Endothelial cell of umbilical vein (primary cell): ENCODE measurements around the gene SLC6A9. TPM values are rescaled to one million over a fixed set of nuclear protein-coding genes. Genes with fewer than 3 reads are reported as not detected.

ENCODE experiments used
- BruUV-seq: library from RNA; stranded (reverse); fragments of 400-500 nt; replicated peaks from 2 replicates; lab custom pipeline; 2021; lab: Mats Ljungman, UMichigan
- CTCF ChIA-PET: fragments of 300-600, 350-600 bp; sonication (Branson Sonifier 250); formaldehyde crosslinking; loops from one replicate; lab custom pipeline; 2021; ENCODE audit warnings: antibody characterized with exemption, inconsistent platforms; lab: Charles Lee
- POLR2A ChIA-PET: fragments of 300-600, 350-600 bp; sonication (Branson Sonifier 250); formaldehyde crosslinking; loops from one replicate; lab custom pipeline; 2021; ENCODE audit warnings: antibody characterized with exemption, inconsistent platforms; lab: Charles Lee
- DNase-seq: peaks from one replicate; pipeline ENCODE4 v3.0.0-alpha.2; 2011; ENCODE audit warnings: low read depth, low spot score
- FAIRE-seq: peaks from 2 replicates; lab custom pipeline; 2011; peaks lifted over from hg19 to GRCh38; lab: Jason Lieb, UNC
- H2AFZ ChIP-seq: 2 replicates; pipeline ENCODE4 v1.6.0; 2012; ENCODE audit warnings: low read depth, low read length, control low read depth, inconsistent platforms
- H3K27ac ChIP-seq: 2 replicates; pipeline ENCODE4 v1.5.1; 2011; ENCODE audit warnings: low read depth, mild to moderate bottlenecking, control low read depth, low read length, moderate library complexity; ENCODE audit not compliant: insufficient read depth
- H3K27me3 ChIP-seq, 2 experiments: 2 replicates each; pipeline versions ENCODE4 v1.6.0 to v1.6.1; 2011; ENCODE audit warnings: low read length in 2 of 2, mixed read lengths in 1 of 2; ENCODE audit not compliant: control insufficient read depth in 2 of 2, insufficient read depth in 2 of 2
- H3K36me3 ChIP-seq, 2 experiments: 2 replicates in 1 of 2; 3 replicates in 1 of 2; pipeline ENCODE4 v1.5.1; 2011; ENCODE audit warnings: low read length in 2 of 2, mild to moderate bottlenecking in 1 of 2, moderate library complexity in 1 of 2; ENCODE audit not compliant: control insufficient read depth in 2 of 2, insufficient read depth in 2 of 2; ENCODE audit errors: extremely low read depth in 1 of 2
- H3K4me1 ChIP-seq: 3 replicates; pipeline ENCODE4 v1.5.1; 2011; ENCODE audit warnings: mild to moderate bottlenecking, low read length; ENCODE audit not compliant: control insufficient read depth, insufficient read depth; ENCODE audit errors: extremely low read depth
- H3K4me2 ChIP-seq: 2 replicates; pipeline ENCODE4 v1.6.1; 2011; ENCODE audit warnings: low read length, control low read depth, mixed read lengths; ENCODE audit not compliant: insufficient read depth
- H3K4me3 ChIP-seq, 3 experiments: fragments of 200-600 bp in 1 of 3; sonication (generic), shearing (Covaris generic) in 1 of 3; replicated peaks in 1 of 3; 2 replicates each; pipeline ENCODE4 v1.5.1; 2011 to 2016; ENCODE audit warnings: control low read depth in 3 of 3, low read length in 3 of 3, mild to moderate bottlenecking in 2 of 3, inconsistent platforms in 1 of 3, low read depth in 1 of 3, moderate library complexity in 1 of 3; ENCODE audit not compliant: insufficient read depth in 1 of 3
- H3K79me2 ChIP-seq: 2 replicates; pipeline ENCODE4 v1.6.0; 2012; ENCODE audit warnings: low read length, inconsistent platforms; ENCODE audit not compliant: control insufficient read depth, insufficient read depth
- H3K9ac ChIP-seq: replicated peaks from 2 replicates; pipeline ENCODE3; 2011; ENCODE audit warnings: low read length, control low read depth; ENCODE audit not compliant: insufficient read depth; ENCODE audit errors: extremely low read depth
- H3K9me1 ChIP-seq: replicated peaks from 3 replicates; pipeline ENCODE4 v1.6.0; 2011; ENCODE audit warnings: mild to moderate bottlenecking, low read length; ENCODE audit not compliant: control insufficient read depth, insufficient read depth; ENCODE audit errors: extremely low read depth
- H3K9me3 ChIP-seq: replicated peaks from 2 replicates; pipeline ENCODE4 v1.5.1; 2012; ENCODE audit warnings: low read length, inconsistent platforms; ENCODE audit not compliant: control insufficient read depth, insufficient read depth
- H4K20me1 ChIP-seq: replicated peaks from 2 replicates; pipeline ENCODE3; 2011; ENCODE audit warnings: mild to moderate bottlenecking, low read length; ENCODE audit not compliant: control insufficient read depth, insufficient read depth; ENCODE audit errors: extremely low read depth
- CTCF ChIP-seq, 2 donors: IDR thresholded peaks; 1 replicate in 1 of 2; 2 replicates in 1 of 2; pipeline ENCODE4 v1.5.1; 2011; ENCODE audit warnings: low read length in 2 of 2, mild to moderate bottlenecking in 2 of 2, moderate library complexity in 2 of 2, control low read depth in 1 of 2, inconsistent platforms in 1 of 2, low read depth in 1 of 2; ENCODE audit not compliant: insufficient read depth in 1 of 2; ENCODE audit errors: extremely low read depth in 1 of 2
- EZH2 ChIP-seq: IDR thresholded peaks from 2 replicates; pipeline ENCODE4 v1.6.1; 2012; ENCODE audit warnings: borderline replicate concordance, low read depth, mild to moderate bottlenecking, moderate library complexity, low read length, inconsistent platforms; ENCODE audit not compliant: severe bottlenecking
- FOS ChIP-seq: IDR thresholded peaks from 2 replicates; pipeline ENCODE4 v1.6.1; 2011; ENCODE audit warnings: mild to moderate bottlenecking, low read length, moderate library complexity, borderline replicate concordance; ENCODE audit not compliant: insufficient read depth
- GATA2 ChIP-seq: IDR thresholded peaks from 2 replicates; pipeline ENCODE4 v1.7.0; 2011; ENCODE audit warnings: low read depth, mild to moderate bottlenecking, moderate library complexity, mixed read lengths, low read length; ENCODE audit not compliant: insufficient read length, insufficient read depth
- JUN ChIP-seq: IDR thresholded peaks from 2 replicates; pipeline ENCODE4 v1.6.1; 2011; ENCODE audit warnings: borderline replicate concordance, low read depth; ENCODE audit not compliant: insufficient read length, insufficient read depth
- MAX ChIP-seq: IDR thresholded peaks from 2 replicates; pipeline ENCODE4 v1.6.1; 2011; ENCODE audit not compliant: insufficient read depth, insufficient read length
- MYC ChIP-seq: IDR thresholded peaks from one replicate; pipeline ENCODE4 v1.6.1; 2011; ENCODE audit warnings: mild to moderate bottlenecking, low read depth, low read length
- POLR2A ChIP-seq: IDR thresholded peaks from 2 replicates; pipeline ENCODE4 v1.6.1; 2012; ENCODE audit warnings: low read depth, mild to moderate bottlenecking, control low read depth, low read length
- POLR2AphosphoS5 ChIP-seq: IDR thresholded peaks from 2 replicates; pipeline ENCODE4 v1.6.1; 2012; ENCODE audit warnings: low read depth, mild to moderate bottlenecking, control low read depth, low read length, moderate library complexity; ENCODE audit not compliant: insufficient read depth
- dilution Hi-C: fragments of 300-500 bp; cut with MboI; formaldehyde crosslinking; loops from one replicate; pipeline ENCODE4 v1.15.0; 2019; ENCODE audit warnings: low sequenced_read_pairs; ENCODE audit not compliant: extremely low pct_ligation_motif_present
- intact Hi-C: fragments of 100-400 bp; cut with micrococcal nuclease; formaldehyde crosslinking; loops from one replicate; pipeline ENCODE4 v1.10.0; 2022
- polyA plus RNA-seq, 4 experiments: library from polyadenylated mRNA; depleted of rRNA in 3 of 4; stranded (reverse) in 3 of 4; unstranded in 1 of 4; fragments of >200 nt; gene quantifications; 2 replicates each; pipeline versions ENCODE4 v1.2.1 to v1.2.3, GENCODE V29; 2011 to 2012; ENCODE audit warnings: missing spikeins in 1 of 4
- total RNA-seq: library from RNA; stranded (reverse); gene quantifications from 2 replicates; pipeline ENCODE4 v1.2.3, GENCODE V29; 2021

SLC6A9 gene
- total and polyA plus RNA-seq, 2 donors (not counting 3 experiments of a cell fraction or from before 2014, with no cell fraction given), result 0.80 to 1.5 TPM

- Histone ChIP-seq H3K9ac (no peak overlapping the region), H3K27ac (no peak overlapping the region), H3K27me3 (no peaks in the 10 kb centered on the region), H3K9me3 (no peaks in the 10 kb centered on the region), H4K20me1 (no peaks in the 10 kb centered on the region), H3K4me2 (no peak overlapping the region), H3K79me2 (no peaks in the 10 kb centered on the region), H3K4me3 (no peak overlapping the region), H3K9me1 (no peaks in the 10 kb centered on the region), H3K36me3 (peaks cover 5 to 28% of the 10 kb centered on the region in 2 experiments), H3K4me1 (no peaks in the 10 kb centered on the region), H2AFZ (no peak overlapping the region)
- TF ChIP-seq POLR2AphosphoS5 (no peak), FOS (no peak), CTCF (IDR thresholded peaks at IDR 0.05; ENCODE audit: extremely low read depth in 1 of 2, insufficient read depth in 1 of 2, low read depth in 1 of 2, low read length in 2 of 2) (no peak), JUN (no peak), MYC (no peak), POLR2A (no peak), GATA2 (no peak), EZH2 (no peak), MAX (no peak)
- intact Hi-C loops, result no loop called here
- POLR2A ChIA-PET, result no interaction called here
- dilution Hi-C loops, result no loop called here
- CTCF ChIA-PET, result interaction anchor here (0.8 to 1.6 kb wide), 2 partner anchors 192 to 193 kb away, joined by 3 to 5 read pairs; no protein-coding TSS in a partner anchor
- DNase-seq, result no peak
- no peak for FAIRE-seq
- no TSS peak for BruUV-seq
These were observed 75.0 kb downstream of the SLC6A9 start for GRCh38 chr1:43956234-43956633.
